ENCODE measurements around the gene AMPD2. TPM values are rescaled to one million over a fixed set of nuclear protein-coding genes. Genes with fewer than 3 reads are reported as not detected.

The AMPD2 gene
- total and polyA plus RNA-seq, 9 of the 15 experiments (the other 6 are each of a cell fraction or from before 2014, with no cell fraction given): 2.0 to 77.7 (median 28.2) TPM

DNA sequence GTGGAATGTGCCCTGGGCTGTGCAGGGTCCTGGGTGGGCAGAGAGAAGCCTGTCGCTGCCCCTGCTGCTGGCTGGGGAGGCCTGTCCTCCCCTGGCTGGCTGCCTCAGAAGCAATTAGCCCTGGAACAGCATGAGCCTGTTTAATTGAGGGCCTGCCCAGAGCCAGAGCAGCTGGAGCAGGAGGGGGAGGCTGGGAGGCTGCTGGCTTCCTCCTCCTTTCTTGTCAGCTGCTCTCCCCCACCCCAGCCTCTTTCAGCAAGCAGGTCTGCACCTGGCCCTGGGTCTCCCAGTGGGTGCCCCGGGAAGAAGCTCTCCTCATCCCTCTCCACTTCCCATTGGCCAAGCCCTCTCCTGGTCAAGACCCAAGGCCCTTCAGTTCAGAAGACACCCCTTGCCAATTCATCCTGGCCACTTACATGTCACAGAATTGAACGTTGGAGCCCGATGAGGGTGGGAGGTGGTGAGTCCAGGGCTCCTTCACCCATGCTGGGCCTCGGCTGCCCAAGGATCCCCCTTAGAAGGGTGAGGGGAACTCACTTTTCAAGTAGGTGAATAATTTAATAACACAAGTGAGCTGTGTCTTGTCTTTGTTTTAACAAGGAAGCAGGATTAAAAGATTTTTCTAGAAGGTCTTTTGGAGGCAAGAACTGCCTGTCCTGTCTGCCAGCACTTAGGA is 13.2 kb downstream of the AMPD2 start:
- CTCF ChIA-PET (ENCODE audit: low intra/inter-chr PET ratio): no interaction called here
- TF ChIP-seq POLR2G (IDR thresholded peaks at IDR 0.05; ENCODE audit: low read depth, low read length) (0 out of 2 replicates have a peak, but pooled peaks have one; percentile 25), ZNF589 (CRISPR knock-in tag; IDR thresholded peaks at IDR 0.05; ENCODE audit: low read depth) (no peak)
- FAIRE-seq (peak; percentile 40), DNase-seq (ENCODE audit: extremely low read depth in 1 of 4, low spot score in 3 of 4) (no peak), ATAC-seq (peak; percentile 13; the same call in 1 of the 3 replicates)
- H3K4me2 ChIP-seq (ENCODE audit: insufficient read depth, low read length): no peak overlapping the region
- peak overlapping the region in 1 of 2 experiments; percentile 43; a peak in 1 of 4 replicates for H3K9ac ChIP-seq (ENCODE audit: insufficient read depth in 1 of 2, low read depth in 2 of 2, low read length in 2 of 2)
- intact Hi-C loops (cut with micrococcal nuclease) (no loop called here), in situ Hi-C loops (cut with MboI) (no loop called here)
- no peak overlapping the region for H2AFZ ChIP-seq (ENCODE audit: low read depth, low read length)
- H3K27ac ChIP-seq (ENCODE audit: extremely low read depth, low read depth, low read length): no peak overlapping the region
- BruUV-seq (replicated peaks): no TSS peak
- H3K27me3 ChIP-seq (ENCODE audit: control insufficient read depth in 2 of 2, insufficient read depth in 2 of 2, low read length in 2 of 2): no peaks in the 10 kb centered on the region
- peaks cover 0 to 26% of the 10 kb centered on the region in 2 experiments; a peak in 3 of 5 replicates for H3K4me1 ChIP-seq (replicated peaks in 1 of 2; ENCODE audit: control insufficient read depth in 2 of 2, insufficient read depth in 2 of 2, low read length in 2 of 2)
- no peak overlapping the region for H3K4me3 ChIP-seq
- no peaks in the 10 kb centered on the region for H3K79me2 ChIP-seq (ENCODE audit: control insufficient read depth, insufficient read depth, low read length)
- peaks cover 42% of the 10 kb centered on the region; the same call in 2 of the 3 replicates for H3K36me3 ChIP-seq (ENCODE audit: control insufficient read depth, insufficient read depth, low read length)
- 66% methylated on average over 4 of the region's 5 CpGs for WGBS (ENCODE audit: insufficient coverage, low coverage, missing lambda C conversion rate)
- POLR2A ChIA-PET: interaction anchor here (0.6 to 4.2 kb wide), 7 partner anchors 7 to 427 kb away, joined by 3 to 23 read pairs (median 4); partner anchors contain the start of genes GNAI3 and GSTM4
- H4K20me1 ChIP-seq (replicated peaks; ENCODE audit: control insufficient read depth, insufficient read depth, low read length): peaks cover 4% of the 10 kb centered on the region; the same call in 1 of the 2 replicates
- no peaks in the 10 kb centered on the region for H3K9me3 ChIP-seq (replicated peaks; ENCODE audit: control insufficient read depth, insufficient read depth, low read depth, low read length)
- peaks cover 5% of the 10 kb centered on the region for H3K9me1 ChIP-seq (ENCODE audit: control insufficient read depth, insufficient read depth, low read length)

DNA sequence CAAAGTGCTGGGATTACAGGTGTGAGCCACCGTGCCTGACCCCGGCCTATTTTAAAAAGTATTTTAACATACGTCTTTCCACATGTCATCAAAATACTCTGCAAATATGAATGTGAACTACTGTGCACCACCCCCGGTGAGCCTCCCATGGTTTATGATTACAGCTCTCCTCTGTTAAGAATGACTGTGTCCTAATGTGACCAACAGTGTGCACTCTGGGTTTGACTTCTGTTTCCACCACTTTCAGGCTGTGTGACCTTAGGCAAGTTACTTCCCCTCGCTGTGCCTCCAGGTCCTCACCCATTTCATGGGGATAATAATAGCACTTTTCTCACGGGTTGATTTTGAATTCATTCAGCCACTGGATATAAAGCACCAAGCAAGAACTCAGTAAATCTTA is 14.7 kb downstream of the AMPD2 start:
- Histone ChIP-seq H3K9me3 (replicated peaks; ENCODE audit: control insufficient read depth, insufficient read depth, low read depth, low read length) (no peaks in the 10 kb centered on the region), H3K79me2 (ENCODE audit: control insufficient read depth, insufficient read depth, low read length) (no peaks in the 10 kb centered on the region), H4K20me1 (replicated peaks; ENCODE audit: control insufficient read depth, insufficient read depth, low read length) (0 out of 2 replicates have a peak, but pooled peaks cover 4% of the 10 kb centered on the region), H3K9ac (ENCODE audit: insufficient read depth in 1 of 2, low read depth in 2 of 2, low read length in 2 of 2) (no peak overlapping the region), H3K4me3 (no peak overlapping the region), H3K9me1 (ENCODE audit: control insufficient read depth, insufficient read depth, low read length) (peaks cover 5% of the 10 kb centered on the region), H3K36me3 (ENCODE audit: control insufficient read depth, insufficient read depth, low read length) (peaks cover 28% of the 10 kb centered on the region; the same call in 2 of the 3 replicates), H2AFZ (ENCODE audit: low read depth, low read length) (no peak overlapping the region), H3K27ac (ENCODE audit: extremely low read depth, low read depth, low read length) (no peak overlapping the region), H3K27me3 (ENCODE audit: control insufficient read depth in 2 of 2, insufficient read depth in 2 of 2, low read length in 2 of 2) (no peaks in the 10 kb centered on the region; a peak in 1 of 5 replicates), H3K4me2 (ENCODE audit: insufficient read depth, low read length) (no peak overlapping the region), H3K4me1 (replicated peaks in 1 of 2; ENCODE audit: control insufficient read depth in 2 of 2, insufficient read depth in 2 of 2, low read length in 2 of 2) (peaks cover 7 to 30% of the 10 kb centered on the region in 2 experiments)
- in situ Hi-C loops (cut with MboI) (no loop called here), intact Hi-C loops (cut with micrococcal nuclease) (no loop called here)
- ChIA-PET POLR2A (interaction anchor here (1.1 to 1.2 kb wide), 2 partner anchors 21 to 85 kb away, joined by 3 to 4 read pairs; partner anchors contain the start of gene GNAI3), CTCF (ENCODE audit: low intra/inter-chr PET ratio) (no interaction called here)
- peak; percentile 75 for FAIRE-seq
- 54% methylated on average over 6 of the region's 6 CpGs for WGBS (ENCODE audit: insufficient coverage, low coverage, missing lambda C conversion rate)
- BruUV-seq (replicated peaks): no TSS peak
- ATAC-seq: no peak
- DNase-seq (ENCODE audit: extremely low read depth in 1 of 4, low spot score in 3 of 4): no peak
- TF ChIP-seq HNRNPUL1 (IDR thresholded peaks at IDR 0.05; ENCODE audit: low read length) (no peak), RFX7 (CRISPR knock-in tag; IDR thresholded peaks at IDR 0.05) (no peak), BCOR (IDR thresholded peaks at IDR 0.05) (peak; percentile 64), MIER1 (IDR thresholded peaks at IDR 0.05; ENCODE audit: low read depth) (no peak), ZFP36 (IDR thresholded peaks at IDR 0.05; ENCODE audit: low read depth, low read length, partially characterized antibody) (peak; percentile 78), PHB2 (IDR thresholded peaks at IDR 0.05; ENCODE audit: low read depth) (no peak), BRCA1 (IDR thresholded peaks at IDR 0.05) (no peak), BRCA1 (CRISPR knock-in tag; IDR thresholded peaks at IDR 0.05) (no peak)
- TF ChIP-seq, protein P1, sequence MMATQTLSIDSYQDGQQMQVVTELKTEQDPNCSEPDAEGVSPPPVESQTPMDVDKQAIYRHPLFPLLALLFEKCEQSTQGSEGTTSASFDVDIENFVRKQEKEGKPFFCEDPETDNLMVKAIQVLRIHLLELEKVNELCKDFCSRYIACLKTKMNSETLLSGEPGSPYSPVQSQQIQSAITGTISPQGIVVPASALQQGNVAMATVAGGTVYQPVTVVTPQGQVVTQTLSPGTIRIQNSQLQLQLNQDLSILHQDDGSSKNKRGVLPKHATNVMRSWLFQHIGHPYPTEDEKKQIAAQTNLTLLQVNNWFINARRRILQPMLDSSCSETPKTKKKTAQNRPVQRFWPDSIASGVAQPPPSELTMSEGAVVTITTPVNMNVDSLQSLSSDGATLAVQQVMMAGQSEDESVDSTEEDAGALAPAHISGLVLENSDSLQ (IDR thresholded peaks at IDR 0.05): no peak
- TF ChIP-seq, protein P2, sequence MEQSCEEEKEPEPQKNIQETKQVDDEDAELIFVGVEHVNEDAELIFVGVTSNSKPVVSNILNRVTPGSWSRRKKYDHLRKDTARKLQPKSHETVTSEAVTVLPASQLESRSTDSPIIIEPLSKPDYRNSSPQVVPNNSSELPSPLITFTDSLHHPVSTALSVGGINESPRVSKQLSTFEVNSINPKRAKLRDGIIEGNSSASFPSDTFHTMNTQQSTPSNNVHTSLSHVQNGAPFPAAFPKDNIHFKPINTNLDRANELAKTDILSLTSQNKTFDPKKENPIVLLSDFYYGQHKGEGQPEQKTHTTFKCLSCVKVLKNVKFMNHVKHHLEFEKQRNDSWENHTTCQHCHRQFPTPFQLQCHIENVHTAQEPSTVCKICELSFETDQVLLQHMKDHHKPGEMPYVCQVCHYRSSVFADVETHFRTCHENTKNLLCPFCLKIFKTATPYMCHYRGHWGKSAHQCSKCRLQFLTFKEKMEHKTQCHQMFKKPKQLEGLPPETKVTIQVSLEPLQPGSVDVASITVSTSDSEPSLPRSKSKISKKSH (CRISPR knock-in tag; IDR thresholded peaks at IDR 0.05): no peak
